SJSA1 (cell line): Measurements from ENCODE around the gene NPPA. TPM values are rescaled to one million over a fixed set of nuclear protein-coding genes. Genes with fewer than 3 reads are reported as not detected.

ENCODE experiments used
- DNase-seq, 2 experiments: peaks; one replicate each; pipeline ENCODE4 v3.0.0-alpha.2; 2015 to 2020; ENCODE audit warnings: low spot score in 2 of 2, low read depth in 1 of 2
- H3K27ac ChIP-seq: fragments of 250-450 bp; sonication (Bioruptor Pico); 2 replicates; pipeline ENCODE4 v1.5.1; 2020; ENCODE audit warnings: mild to moderate bottlenecking, moderate library complexity
- H3K27me3 ChIP-seq: fragments of 250-450 bp; sonication (Bioruptor Pico); replicated peaks from 2 replicates; pipeline ENCODE4 v1.5.1; 2020; ENCODE audit warnings: mild to moderate bottlenecking, moderate library complexity
- H3K36me3 ChIP-seq: fragments of 250-450 bp; sonication (Bioruptor Pico); 2 replicates; pipeline ENCODE4 v1.5.1; 2020; ENCODE audit warnings: mild to moderate bottlenecking
- H3K4me1 ChIP-seq: fragments of 250-450 bp; sonication (Bioruptor Pico); replicated peaks from 2 replicates; pipeline ENCODE4 v1.6.1; 2021; ENCODE audit warnings: mild to moderate bottlenecking
- H3K4me3 ChIP-seq: fragments of 250-450 bp; sonication (Bioruptor Pico); 2 replicates; pipeline ENCODE4 v1.5.1; 2020; ENCODE audit warnings: mild to moderate bottlenecking
- H3K9me3 ChIP-seq: fragments of 250-450 bp; sonication (Bioruptor Pico); replicated peaks from 2 replicates; pipeline ENCODE4 v1.5.1; 2020; ENCODE audit warnings: mild to moderate bottlenecking
- total RNA-seq: library from RNA; depleted of rRNA; stranded (reverse); fragments of >200 nt; shearing (Covaris generic); gene quantifications from 2 replicates; pipeline ENCODE4 v1.2.3, GENCODE V29; 2014; rRNA removed

The NPPA gene
- total RNA-seq, 1 experiment from 2014 or later = not detected

- Histone ChIP-seq H3K36me3 (peaks cover 12% of the 10 kb centered on the region), H3K4me3 (no peak overlapping the region), H3K9me3 (no peaks in the 10 kb centered on the region; the same call in 1 of the 2 replicates), H3K27ac (no peak overlapping the region), H3K27me3 (no peaks in the 10 kb centered on the region), H3K4me1 (peaks cover 43% of the 10 kb centered on the region)
- DNase-seq = peak in 1 of 2 experiments; percentile 63
These were observed 44.4 kb downstream of the NPPA start for GRCh38 chr1:11802973-11803885.

DNA sequence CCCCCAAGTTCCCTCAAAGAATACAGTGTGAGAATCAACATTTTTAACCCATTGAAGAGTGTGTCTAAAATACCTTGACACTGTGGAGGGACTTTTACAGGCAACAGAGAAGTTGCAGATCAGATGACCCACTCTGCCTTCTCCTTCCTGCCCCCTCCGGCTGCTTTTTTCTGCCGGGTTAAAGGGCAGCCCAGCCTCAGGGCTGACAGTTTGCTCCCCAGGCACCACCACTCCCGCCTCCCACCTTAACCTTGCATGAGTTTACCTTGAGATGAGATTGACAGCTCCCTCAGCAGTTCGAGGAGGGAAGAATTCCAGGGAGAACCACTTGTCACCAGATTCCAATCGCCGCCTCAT, 45.0 kb downstream of the NPPA start:
- no peak for DNase-seq
- no peak overlapping the region for H3K27ac ChIP-seq
- H3K4me1 ChIP-seq = peaks cover 45% of the 10 kb centered on the region

GRCh38 chr1:11800756-11801433, 46.7 kb downstream of the NPPA start:
- no peak overlapping the region for H3K4me3 ChIP-seq
- H3K4me1 ChIP-seq = peaks cover 39% of the 10 kb centered on the region
- no peak for DNase-seq
- H3K27ac ChIP-seq = no peak overlapping the region
- peaks cover 4% of the 10 kb centered on the region for H3K36me3 ChIP-seq
- no peaks in the 10 kb centered on the region; the same call in 1 of the 2 replicates for H3K9me3 ChIP-seq
- H3K27me3 ChIP-seq = no peaks in the 10 kb centered on the region

More for the DNA sequence above, 45.0 kb downstream of the NPPA start:
- Histone ChIP-seq H3K4me3 (no peak overlapping the region), H3K27me3 (no peaks in the 10 kb centered on the region), H3K9me3 (no peaks in the 10 kb centered on the region; the same call in 1 of the 2 replicates), H3K36me3 (peaks cover 8% of the 10 kb centered on the region)

DNA sequence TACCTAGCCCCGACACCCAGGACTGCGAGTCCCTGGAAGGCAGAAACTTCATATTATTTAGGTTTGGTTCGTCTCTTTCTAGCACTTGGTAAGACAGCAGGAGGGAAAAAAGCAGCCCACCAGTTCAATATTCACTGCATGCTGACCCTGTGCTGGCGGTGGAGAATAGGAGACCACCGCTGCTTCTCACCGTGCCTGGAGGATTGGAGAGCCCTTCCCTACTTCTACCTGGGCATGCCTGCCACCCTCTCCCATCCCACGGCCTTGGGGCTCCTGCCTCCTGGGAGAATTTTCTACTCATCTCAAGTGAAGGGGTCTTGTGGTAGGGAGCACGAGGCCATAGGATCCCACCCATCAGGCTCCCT, 47.2 kb downstream of the NPPA start:
- Histone ChIP-seq H3K9me3 (no peaks in the 10 kb centered on the region; the same call in 1 of the 2 replicates), H3K4me1 (peaks cover 37% of the 10 kb centered on the region), H3K4me3 (no peak overlapping the region), H3K36me3 (peaks cover 4% of the 10 kb centered on the region), H3K27me3 (no peaks in the 10 kb centered on the region), H3K27ac (no peak overlapping the region)
- no peak for DNase-seq

DNA sequence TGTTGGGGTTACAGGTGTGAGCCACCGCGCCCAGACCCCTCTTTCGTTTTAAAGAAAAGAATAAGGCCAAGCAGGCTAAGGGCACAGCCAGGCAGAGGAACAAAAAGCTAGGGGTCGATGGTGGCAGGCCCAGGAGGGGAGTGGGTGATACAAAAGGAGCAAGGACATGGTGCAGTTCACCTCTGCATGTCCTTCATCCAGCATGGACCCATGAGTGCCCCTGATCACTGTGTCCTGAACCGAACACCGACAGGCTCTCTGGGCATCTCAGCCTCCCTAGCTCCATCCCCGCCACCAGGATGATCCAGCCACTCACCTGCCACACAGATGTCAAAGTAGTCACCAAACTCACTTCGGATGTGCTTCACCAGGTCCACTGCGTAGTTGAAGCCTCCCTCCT, 47.7 kb downstream of the NPPA start:
- H3K27me3 ChIP-seq = no peaks in the 10 kb centered on the region
- peaks cover 32% of the 10 kb centered on the region for H3K4me1 ChIP-seq
- no peaks in the 10 kb centered on the region; the same call in 1 of the 2 replicates for H3K9me3 ChIP-seq
- no peak for DNase-seq
- no peak overlapping the region for H3K4me3 ChIP-seq
- H3K27ac ChIP-seq = no peak overlapping the region
- H3K36me3 ChIP-seq = peaks cover 4% of the 10 kb centered on the region

GRCh38 chr1:11799099-11799498, 48.5 kb downstream of the NPPA start:
- H3K4me1 ChIP-seq = peaks cover 25% of the 10 kb centered on the region
- no peak overlapping the region for H3K4me3 ChIP-seq
- H3K36me3 ChIP-seq = peaks cover 4% of the 10 kb centered on the region
- no peaks in the 10 kb centered on the region; the same call in 1 of the 2 replicates for H3K9me3 ChIP-seq
- no peaks in the 10 kb centered on the region for H3K27me3 ChIP-seq
- H3K27ac ChIP-seq = no peak overlapping the region
- no peak for DNase-seq

DNA sequence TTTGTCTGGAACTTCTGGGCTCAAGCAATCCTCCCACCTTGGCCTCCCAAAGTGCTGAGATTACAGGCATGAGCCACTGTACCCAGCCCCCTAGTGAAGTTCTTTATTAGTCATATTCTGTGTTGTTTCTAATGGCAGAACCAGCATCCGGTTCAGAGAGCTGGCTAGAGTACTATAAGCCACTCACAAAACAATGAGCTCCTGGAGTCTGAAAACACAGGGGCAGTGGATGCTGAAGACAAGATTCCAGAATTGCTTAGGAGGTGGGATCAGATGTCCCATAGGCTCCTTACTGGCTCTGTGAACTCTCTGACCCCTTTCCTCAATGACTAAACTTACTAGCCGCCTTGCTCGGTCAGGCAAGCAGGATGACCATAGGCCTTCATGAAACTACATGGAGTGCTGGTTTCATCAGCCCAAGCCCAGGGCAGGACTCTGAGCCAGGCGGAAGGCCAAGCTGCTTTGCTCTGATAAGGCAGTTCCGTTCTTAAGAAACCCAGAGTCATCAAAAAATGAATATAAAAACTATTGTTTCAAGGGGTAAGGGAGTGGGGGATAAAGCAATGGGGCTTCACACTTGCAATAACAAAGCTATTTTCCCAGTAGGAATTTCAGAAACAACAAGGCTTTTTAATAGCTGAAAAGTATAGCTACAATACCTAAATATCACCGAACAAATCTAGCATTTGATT, 49.9 kb downstream of the NPPA start:
- Histone ChIP-seq H3K9me3 (no peaks in the 10 kb centered on the region; the same call in 1 of the 2 replicates), H3K27me3 (no peaks in the 10 kb centered on the region), H3K4me3 (no peak overlapping the region), H3K27ac (no peak overlapping the region), H3K36me3 (peaks cover 4% of the 10 kb centered on the region), H3K4me1 (peaks cover 15% of the 10 kb centered on the region)
- no peak for DNase-seq

- H3K27ac ChIP-seq = no peak overlapping the region
- no peaks in the 10 kb centered on the region for H3K27me3 ChIP-seq
- H3K4me1 ChIP-seq = peaks cover 15% of the 10 kb centered on the region
- peaks cover 4% of the 10 kb centered on the region for H3K36me3 ChIP-seq
- H3K4me3 ChIP-seq = no peak overlapping the region
- H3K9me3 ChIP-seq = no peaks in the 10 kb centered on the region; the same call in 1 of the 2 replicates
- no peak for DNase-seq
These were observed 51.4 kb downstream of the NPPA start for GRCh38 chr1:11796036-11796828.

Other genes with a start within 250 kb of the NPPA start
- not detected in 2 replicates for gene FBXO2, start 193.4 kb downstream of the NPPA start, total RNA-seq
- gene FBXO44, start 192.9 kb downstream of the NPPA start, total RNA-seq = 3.2 and 7.8 TPM in 2 replicates
- gene FBXO6, start 183.6 kb downstream of the NPPA start, total RNA-seq = 0.25 and 2.9 TPM in 2 replicates
- 118 and 132 TPM in 2 replicates for gene MAD2L2, start 166.6 kb downstream of the NPPA start, total RNA-seq
- gene DRAXIN, start 156.1 kb downstream of the NPPA start, total RNA-seq = not detected in 2 replicates
- gene AGTRAP, start 111.6 kb downstream of the NPPA start, total RNA-seq = 22.5 and 22.6 TPM in 2 replicates
- not detected in 2 replicates for gene C1orf167, start 85.6 kb downstream of the NPPA start, total RNA-seq
- gene MTHFR, start 41.8 kb downstream of the NPPA start, total RNA-seq = 6.3 and 10.4 TPM in 2 replicates
- 3.4 and 5.1 TPM in 2 replicates for gene CLCN6, start 41.6 kb downstream of the NPPA start, total RNA-seq
- gene NPPB, start 11.2 kb upstream of the NPPA start, total RNA-seq = 112 and 320 TPM in 2 replicates
- 85.2 and 102 TPM in 2 replicates for gene KIAA2013, start 78.6 kb upstream of the NPPA start, total RNA-seq
- gene PLOD1, start 86.9 kb upstream of the NPPA start, total RNA-seq = 229 and 382 TPM in 2 replicates
- 53.6 and 54.8 TPM in 2 replicates for gene MFN2, start 132.7 kb upstream of the NPPA start, total RNA-seq
- gene MIIP, start 171.7 kb upstream of the NPPA start, total RNA-seq = 34.5 and 43.1 TPM in 2 replicates
- gene TNFRSF8, start 215.5 kb upstream of the NPPA start, total RNA-seq = not detected in 2 replicates